Fibroblast of villous mesenchyme (primary cell): ENCODE results near the gene KCNH2. TPM values are rescaled to one million over a fixed set of nuclear protein-coding genes. Genes with fewer than 3 reads are reported as not detected.

ENCODE experiments used
- DNase-seq: peaks from one replicate; pipeline ENCODE4 v3.0.0-alpha.2; 2010; ENCODE audit warnings: low read depth
- H3K4me3 ChIP-seq: 2 replicates; pipeline ENCODE4 v1.5.1; 2011; ENCODE audit warnings: low read depth, mild to moderate bottlenecking, low read length
- CTCF ChIP-seq: IDR thresholded peaks from 2 replicates; pipeline ENCODE4 v1.5.1; 2012; ENCODE audit warnings: low read depth, mild to moderate bottlenecking, low read length; ENCODE audit not compliant: insufficient read depth
- total RNA-seq: library from RNA; depleted of rRNA; stranded (reverse); fragments of >200 nt; gene quantifications from 2 replicates; pipeline ENCODE4 v1.2.3, GENCODE V29; 2012

Gene KCNH2
- total RNA-seq, 1 donor = 2.6 TPM

GRCh38 chr7:150974468-150975391 lies 3.4 kb downstream of the KCNH2 start:
- H3K4me3 ChIP-seq = peak overlapping the region; percentile 47
- TF ChIP-seq CTCF = peak; percentile 31
- no peak for DNase-seq

GRCh38 chr7:150973571-150974451 lies 4.3 kb downstream of the KCNH2 start:
- DNase-seq = no peak
- no peak for TF ChIP-seq CTCF
- H3K4me3 ChIP-seq = no peak overlapping the region

- DNase-seq = no peak
- no peak overlapping the region for H3K4me3 ChIP-seq
- no peak for TF ChIP-seq CTCF
Measured at GRCh38 chr7:150972741-150973140, 5.4 kb downstream of the KCNH2 start.

GRCh38 chr7:150972023-150972468 lies 6.1 kb downstream of the KCNH2 start:
- TF ChIP-seq CTCF = no peak
- H3K4me3 ChIP-seq = no peak overlapping the region
- DNase-seq = peak; percentile 59

- DNase-seq = no peak
- no peak overlapping the region for H3K4me3 ChIP-seq
- no peak for TF ChIP-seq CTCF
Measured at GRCh38 chr7:150971242-150972022, 6.7 kb downstream of the KCNH2 start.

- no peak overlapping the region for H3K4me3 ChIP-seq
- no peak for TF ChIP-seq CTCF
- no peak for DNase-seq
Measured at GRCh38 chr7:150970424-150970823, 7.7 kb downstream of the KCNH2 start.
